CD4-positive, alpha-beta memory T cell (primary cell): ENCODE data around the gene EPS8L3. TPM values are rescaled to one million over a fixed set of nuclear protein-coding genes. Genes with fewer than 3 reads are reported as not detected.
A peak's percentile ranks its signal among the peaks of the same experiment; 100 is the strongest.

Source experiments
- CTCF ChIA-PET: fragments of 350-600 bp; sonication (Branson Sonifier 250); formaldehyde crosslinking; loops from one replicate; lab custom pipeline; 2021; ENCODE audit warnings: inconsistent platforms; ENCODE audit not compliant: partially characterized antibody; lab: Charles Lee
- POLR2A ChIA-PET: fragments of 350-600 bp; sonication (Branson Sonifier 250); formaldehyde crosslinking; loops from one replicate; lab custom pipeline; 2021; ENCODE audit not compliant: partially characterized antibody; lab: Charles Lee
- DNase-seq, 5 donors: peaks; one replicate each; pipeline versions ENCODE4 v3.0.0 to v3.0.0-alpha.2; 2020 to 2022; ENCODE audit warnings: mixed read lengths in 1 of 5
- H3K27ac ChIP-seq: one replicate; pipeline ENCODE4 v1.7.0; 2013; ENCODE audit warnings: low read depth, low read length
- H3K27me3 ChIP-seq: 2 replicates; pipeline ENCODE4 v1.7.0; 2013; ENCODE audit warnings: mild to moderate bottlenecking, low read length, moderate library complexity; ENCODE audit not compliant: insufficient read depth
- H3K36me3 ChIP-seq: 2 replicates; pipeline ENCODE4 v1.7.0; 2013; ENCODE audit warnings: mild to moderate bottlenecking, low read length, moderate library complexity; ENCODE audit not compliant: insufficient read depth
- H3K4me1 ChIP-seq: 2 replicates; pipeline ENCODE4 v1.7.0; 2013; ENCODE audit warnings: mild to moderate bottlenecking, low read length, moderate library complexity; ENCODE audit not compliant: insufficient read depth
- H3K4me3 ChIP-seq, 2 donors: one replicate each; pipeline ENCODE4 v1.7.0; 2013; ENCODE audit warnings: low read length in 2 of 2, mild to moderate bottlenecking in 1 of 2
- H3K9me3 ChIP-seq, 2 donors: one replicate each; pipeline ENCODE4 v1.7.0; 2013; ENCODE audit warnings: low read length in 2 of 2, control low read depth in 1 of 2; ENCODE audit not compliant: control insufficient read depth in 1 of 2
- H3K27ac Mint-ChIP-seq, 7 donors: one replicate each; pipeline ENCODE4 v1.8.0; 2020 to 2021; ENCODE audit warnings: mixed read lengths in 7 of 7, mild to moderate bottlenecking in 6 of 7, inconsistent platforms in 3 of 7, moderate library complexity in 3 of 7
- H3K27me3 Mint-ChIP-seq, 2 donors: one replicate each; pipeline ENCODE4 v1.8.0; 2020 to 2021; ENCODE audit warnings: mixed read lengths in 2 of 2
- H3K36me3 Mint-ChIP-seq, 2 donors: one replicate each; pipeline ENCODE4 v1.8.0; 2020 to 2021; ENCODE audit warnings: mixed read lengths in 2 of 2, inconsistent platforms in 1 of 2, mild to moderate bottlenecking in 1 of 2
- H3K4me1 Mint-ChIP-seq, 4 donors: one replicate each; pipeline ENCODE4 v1.8.0; 2020 to 2021; ENCODE audit warnings: mixed read lengths in 4 of 4, mild to moderate bottlenecking in 1 of 4
- H3K4me3 Mint-ChIP-seq, 8 donors: one replicate each; pipeline ENCODE4 v1.8.0; 2020 to 2021; ENCODE audit warnings: mixed read lengths in 8 of 8, mild to moderate bottlenecking in 7 of 8, moderate library complexity in 6 of 8, inconsistent platforms in 3 of 8
- H3K9me3 Mint-ChIP-seq, 8 donors: one replicate each; pipeline ENCODE4 v1.8.0; 2020 to 2021; ENCODE audit warnings: mixed read lengths in 8 of 8, mild to moderate bottlenecking in 5 of 8, inconsistent platforms in 3 of 8, moderate library complexity in 1 of 8
- intact Hi-C: fragments of 100-400 bp; cut with micrococcal nuclease; formaldehyde crosslinking; loops from one replicate; pipeline ENCODE4 v1.15.1; 2023
- polyA plus RNA-seq, 2 donors: library from polyadenylated mRNA; unstranded; fragments of 300-500 nt; fragmentation: Illumina TruSeq; gene quantifications; one replicate each; pipeline ENCODE4 v1.2.3, GENCODE V29; 2021
- total RNA-seq, 2 experiments: library from RNA; stranded (reverse); gene quantifications; one replicate each; pipeline ENCODE4 v1.2.3, GENCODE V29; 2021

Gene EPS8L3
- total and polyA plus RNA-seq, 4 experiments from 2014 or later: not detected

DNA sequence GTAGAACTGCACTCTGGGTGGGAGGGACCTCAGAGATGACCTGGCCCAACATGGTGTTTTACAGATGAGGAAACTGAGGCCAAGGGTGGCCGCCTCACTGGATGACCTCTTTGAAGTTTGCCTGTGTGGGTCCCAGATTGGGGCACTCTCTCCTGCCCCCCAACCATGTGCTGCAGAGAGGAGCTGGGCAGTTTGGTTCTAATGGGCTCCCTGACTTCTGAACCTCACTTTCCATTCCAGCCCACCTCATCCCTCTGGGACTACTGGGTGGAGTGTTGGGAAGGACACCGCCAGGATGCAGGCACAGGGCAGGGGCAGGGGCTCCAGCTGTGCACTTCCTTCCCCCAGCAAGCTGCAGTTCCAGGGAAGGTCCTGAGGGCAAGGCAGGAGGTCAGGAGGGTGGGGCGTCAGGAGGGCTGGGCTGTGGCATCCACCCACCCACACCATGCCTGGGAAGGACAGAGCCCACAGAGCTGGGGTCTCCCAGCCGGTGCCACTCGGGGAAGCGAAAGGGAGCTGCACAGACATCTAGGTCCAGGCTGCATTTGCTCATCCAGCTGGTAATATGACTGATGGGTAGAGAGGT lies 10.3 kb upstream of the EPS8L3 start:
- intact Hi-C loops: loop anchor here (1.0 kb wide), 1 partner anchor 131 kb away; no protein-coding TSS in a partner anchor

DNA sequence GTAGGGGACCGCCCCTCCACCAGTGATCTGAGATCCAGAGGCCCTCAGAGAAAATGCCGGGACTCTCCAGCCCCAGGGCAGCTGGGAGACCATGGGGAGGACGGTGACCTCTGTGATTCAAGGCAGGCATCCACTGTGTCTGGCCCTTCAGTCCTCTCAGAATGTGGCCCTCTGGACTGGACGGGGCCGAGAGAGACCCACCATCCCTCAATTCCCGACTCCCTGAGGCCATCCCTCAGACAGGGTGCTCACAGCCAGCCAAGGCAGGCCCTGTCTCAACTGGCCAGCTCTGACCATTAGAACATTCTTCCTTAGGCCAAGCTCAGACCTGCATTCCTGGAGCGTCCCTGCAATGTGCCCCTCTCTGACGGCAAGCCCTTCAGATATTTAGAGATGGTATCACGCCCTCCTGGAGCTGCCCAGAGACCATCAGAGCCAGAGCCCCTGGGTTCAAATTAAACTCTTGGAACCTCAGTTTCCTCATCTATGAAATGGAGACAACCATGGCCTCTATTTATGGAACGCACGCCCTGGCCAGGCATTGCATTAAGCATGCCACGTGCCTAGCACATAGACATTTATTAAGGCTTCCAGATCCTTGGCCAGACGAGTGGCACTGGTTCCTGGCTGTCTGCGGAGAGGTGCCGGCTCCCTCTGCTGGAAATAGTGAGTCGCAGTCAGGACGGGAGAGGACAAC lies 9.6 kb upstream of the EPS8L3 start:
- H3K27me3 Mint-ChIP-seq: peaks cover 0 to 3% of the 10 kb centered on the region in 2 donors
- no peaks in the 10 kb centered on the region for H3K36me3 Mint-ChIP-seq
- no peaks in the 10 kb centered on the region for H3K36me3 ChIP-seq
- H3K9me3 ChIP-seq: no peaks in the 10 kb centered on the region
- CTCF ChIA-PET: interaction anchor here (1.1 to 27.8 kb wide), 16 partner anchors 8 to 238 kb away, joined by 3 to 864 read pairs (median 11); partner anchors contain the start of genes AHCYL1, EPS8L3 and GNAI3
- peak overlapping the region in 5 of 7 donors; percentile 29 to 56 (median 42) for H3K27ac Mint-ChIP-seq
- intact Hi-C loops: loop anchor here (1.0 kb wide), 1 partner anchor 130 kb away; no protein-coding TSS in a partner anchor
- H3K4me1 Mint-ChIP-seq: peaks cover 9 to 21% (median 10%) of the 10 kb centered on the region in 4 donors
- DNase-seq: peak; percentile 68 to 76 (median 74)
- H3K4me1 ChIP-seq: peaks cover 6% of the 10 kb centered on the region
- H3K27me3 ChIP-seq: no peaks in the 10 kb centered on the region
- H3K9me3 Mint-ChIP-seq: no peaks in the 10 kb centered on the region
- H3K27ac ChIP-seq: no peak overlapping the region
- H3K4me3 ChIP-seq: no peak overlapping the region
- POLR2A ChIA-PET: interaction anchor here (2.8 to 6.9 kb wide), 4 partner anchors 133 to 227 kb away, joined by 12 to 86 read pairs (median 16); partner anchors contain the start of genes AHCYL1 and GNAI3
- no peak overlapping the region for H3K4me3 Mint-ChIP-seq

More for the DNA sequence above, 10.3 kb upstream of the EPS8L3 start:
- H3K4me1 Mint-ChIP-seq: peaks cover 9 to 21% (median 10%) of the 10 kb centered on the region in 4 donors
- H3K36me3 ChIP-seq: no peaks in the 10 kb centered on the region
- peaks cover 6% of the 10 kb centered on the region for H3K4me1 ChIP-seq
- no peaks in the 10 kb centered on the region for H3K9me3 Mint-ChIP-seq
- no peaks in the 10 kb centered on the region for H3K9me3 ChIP-seq
- CTCF ChIA-PET: interaction anchor here (0.5 to 27.8 kb wide), 26 partner anchors 9 to 255 kb away, joined by 3 to 864 read pairs (median 4); partner anchors contain the start of genes AHCYL1, AMPD2, EPS8L3 and GNAI3
- no peaks in the 10 kb centered on the region for H3K27me3 ChIP-seq
- no peak overlapping the region for H3K27ac ChIP-seq
- peak overlapping the region in 4 of 7 donors; percentile 36 to 56 (median 42) for H3K27ac Mint-ChIP-seq
- POLR2A ChIA-PET: interaction anchor here (0.9 to 6.9 kb wide), 6 partner anchors 130 to 228 kb away, joined by 3 to 86 read pairs (median 14); partner anchors contain the start of genes AHCYL1 and GNAI3
- H3K27me3 Mint-ChIP-seq: peaks cover 0 to 3% of the 10 kb centered on the region in 2 donors
- H3K4me3 ChIP-seq: no peak overlapping the region
- H3K4me3 Mint-ChIP-seq: no peak overlapping the region
- no peaks in the 10 kb centered on the region for H3K36me3 Mint-ChIP-seq
- no peak for DNase-seq

DNA sequence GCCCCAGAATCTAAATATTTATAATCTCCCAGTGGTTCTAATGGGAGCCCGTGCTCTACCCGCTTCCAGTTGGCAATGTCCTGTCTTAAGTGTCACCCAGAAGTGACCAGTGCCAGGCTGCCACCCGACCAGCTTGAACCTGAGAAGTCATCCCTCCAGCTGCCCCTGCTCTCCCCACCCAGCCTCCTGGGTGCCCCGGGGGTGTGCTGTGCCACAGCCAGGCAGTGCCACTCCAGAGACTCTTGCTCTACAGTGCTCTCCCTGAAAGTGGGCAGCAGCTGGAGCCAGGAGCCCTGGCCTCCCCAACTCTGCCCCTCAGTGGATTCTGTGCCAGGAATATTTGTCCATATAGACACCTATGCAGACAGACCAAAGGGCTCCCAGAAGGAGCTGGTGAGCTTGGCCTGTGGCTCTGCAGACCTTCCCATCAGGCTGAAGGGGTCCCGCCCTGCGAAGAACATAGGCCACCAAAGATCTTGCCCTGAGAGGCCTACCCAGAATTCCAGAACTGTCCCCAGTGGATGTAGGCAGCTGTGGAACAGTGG lies 9.0 kb upstream of the EPS8L3 start:
- H3K27me3 ChIP-seq: no peaks in the 10 kb centered on the region
- H3K4me3 ChIP-seq: no peak overlapping the region
- POLR2A ChIA-PET: interaction anchor here (2.8 to 3.5 kb wide), 3 partner anchors 133 to 227 kb away, joined by 12 to 17 read pairs (median 16); partner anchors contain the start of gene GNAI3
- no peak for DNase-seq
- Mint-ChIP-seq H3K27ac (peak overlapping the region in 1 of 7 donors; percentile 12), H3K9me3 (no peaks in the 10 kb centered on the region), H3K4me3 (no peak overlapping the region), H3K36me3 (no peaks in the 10 kb centered on the region), H3K27me3 (peaks cover 0 to 3% of the 10 kb centered on the region in 2 donors), H3K4me1 (peaks cover 9 to 21% (median 10%) of the 10 kb centered on the region in 4 donors)
- CTCF ChIA-PET: interaction anchor here (1.4 to 27.8 kb wide), 8 partner anchors 9 to 227 kb away, joined by 3 to 864 read pairs (median 66); partner anchors contain the start of genes AHCYL1, EPS8L3 and GNAI3
- no peak overlapping the region for H3K27ac ChIP-seq
- H3K9me3 ChIP-seq: no peaks in the 10 kb centered on the region
- intact Hi-C loops: loop anchor here (1.0 kb wide), 1 partner anchor 129 kb away; no protein-coding TSS in a partner anchor
- peaks cover 6% of the 10 kb centered on the region for H3K4me1 ChIP-seq
- H3K36me3 ChIP-seq: no peaks in the 10 kb centered on the region

DNA sequence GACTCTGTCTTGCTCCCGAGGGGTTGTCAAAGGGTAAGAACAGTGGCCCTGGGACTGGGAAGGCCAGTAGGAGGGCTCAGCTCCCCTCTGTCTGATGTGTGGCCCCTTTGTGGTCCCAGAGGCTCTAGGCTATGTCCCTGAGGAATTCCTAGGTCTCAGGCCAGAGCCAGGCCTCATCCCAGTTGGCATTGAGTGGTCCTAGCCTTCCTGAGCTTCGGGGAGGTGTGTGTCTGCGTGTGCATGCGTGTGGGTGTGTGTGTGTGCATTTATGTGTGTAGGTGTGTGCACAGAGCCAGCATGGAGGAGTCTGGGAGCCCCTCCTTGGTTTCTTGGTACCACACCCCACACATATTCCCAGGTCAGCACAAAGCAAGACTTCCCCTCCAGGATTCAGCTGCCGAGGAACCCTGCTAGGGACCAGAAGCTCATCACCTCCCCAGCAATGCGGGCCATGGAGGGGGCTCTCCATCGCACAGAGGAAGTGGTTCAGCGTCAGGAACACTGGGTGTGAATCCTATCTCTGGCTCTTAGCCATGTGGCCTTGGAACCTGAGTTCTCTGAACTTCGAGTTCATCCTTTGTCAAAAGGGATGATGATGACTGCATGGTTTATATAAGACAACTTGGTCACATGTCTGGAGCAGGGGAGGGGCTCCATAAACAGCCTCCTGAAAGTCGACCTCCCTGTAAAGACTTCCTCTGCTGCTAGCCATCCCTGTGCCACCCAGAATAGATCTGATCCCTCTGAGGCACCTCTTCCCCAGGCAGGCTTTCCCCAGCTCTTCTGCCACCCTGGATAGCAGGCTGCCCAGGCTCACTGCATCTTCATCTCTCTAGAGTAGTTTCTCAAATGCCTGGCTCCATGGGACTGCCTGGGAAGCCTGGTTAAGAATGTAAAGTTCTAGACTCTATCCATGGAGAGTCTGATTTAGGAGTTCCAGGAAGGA lies 8.3 kb upstream of the EPS8L3 start:
- no peak overlapping the region for H3K4me3 Mint-ChIP-seq
- H3K36me3 Mint-ChIP-seq: no peaks in the 10 kb centered on the region
- H3K27ac Mint-ChIP-seq: peak overlapping the region in 2 of 7 donors; percentile 39 to 68
- intact Hi-C loops: no loop called here
- DNase-seq: no peak
- Histone ChIP-seq H3K27me3 (no peaks in the 10 kb centered on the region), H3K4me1 (peaks cover 2% of the 10 kb centered on the region), H3K9me3 (no peaks in the 10 kb centered on the region), H3K27ac (no peak overlapping the region), H3K36me3 (no peaks in the 10 kb centered on the region), H3K4me3 (no peak overlapping the region)
- ChIA-PET CTCF (interaction anchor here (0.5 to 27.8 kb wide), 10 partner anchors 8 to 399 kb away, joined by 3 to 864 read pairs (median 28); partner anchors contain the start of genes AHCYL1, EPS8L3 and GNAI3), POLR2A (interaction anchor here (2.8 kb wide), 1 partner anchor 224 kb away, joined by 12 read pairs; the partner anchor contains the start of gene GNAI3)
- peaks cover 7 to 16% (median 9%) of the 10 kb centered on the region in 4 donors for H3K4me1 Mint-ChIP-seq
- H3K9me3 Mint-ChIP-seq: no peaks in the 10 kb centered on the region
- H3K27me3 Mint-ChIP-seq: peaks cover 0 to 3% of the 10 kb centered on the region in 2 donors

DNA sequence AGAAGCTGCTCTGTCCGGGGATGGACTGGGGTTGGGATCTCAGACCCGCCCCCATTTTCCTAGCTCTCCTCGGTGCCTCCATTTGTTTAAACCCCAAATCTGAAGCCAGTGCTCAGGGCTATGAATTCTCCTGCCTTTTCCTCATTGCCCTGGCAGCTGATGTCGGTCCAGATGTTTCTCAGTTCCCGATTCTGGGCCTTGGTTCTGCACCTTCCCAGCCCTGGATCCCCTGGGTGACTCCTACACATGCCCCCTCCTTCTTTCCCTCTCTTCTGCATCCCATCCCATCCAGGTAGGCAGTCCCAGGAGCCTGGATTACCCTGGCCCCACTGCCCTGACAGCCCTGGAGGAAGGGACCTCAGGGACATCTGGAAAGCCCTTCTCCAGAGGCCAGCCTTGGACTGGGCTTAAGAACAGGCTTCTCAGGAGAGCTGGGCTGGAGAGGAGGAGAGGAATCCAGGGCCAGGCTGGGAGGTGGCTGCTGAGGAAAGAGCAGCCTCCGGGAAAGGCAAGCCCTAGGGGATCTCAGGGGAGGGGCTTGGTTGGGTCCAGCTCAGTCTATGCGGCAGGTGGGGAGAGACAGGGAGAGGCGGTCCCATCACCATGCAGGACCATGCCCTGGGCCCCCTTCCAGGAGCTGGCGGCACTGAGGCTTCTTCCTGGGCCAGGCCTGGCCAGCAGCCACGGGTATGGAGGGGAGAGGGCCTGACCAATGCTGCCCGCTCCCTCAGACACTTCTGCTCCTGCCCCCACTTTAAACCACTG lies 6.8 kb upstream of the EPS8L3 start:
- Histone ChIP-seq H3K9me3 (no peaks in the 10 kb centered on the region), H3K36me3 (no peaks in the 10 kb centered on the region), H3K4me1 (no peaks in the 10 kb centered on the region), H3K4me3 (no peak overlapping the region), H3K27me3 (no peaks in the 10 kb centered on the region), H3K27ac (no peak overlapping the region)
- ChIA-PET CTCF (interaction anchor here (7.5 to 27.8 kb wide), 3 partner anchors 127 to 225 kb away, joined by 97 to 864 read pairs (median 394); partner anchors contain the start of gene AHCYL1), POLR2A (interaction anchor here (1.2 kb wide), 1 partner anchor 214 kb away, joined by 3 read pairs; the partner anchor contains the start of gene AHCYL1)
- Mint-ChIP-seq H3K27ac (peak overlapping the region in 1 of 7 donors; percentile 65), H3K4me3 (no peak overlapping the region), H3K27me3 (peaks cover 0 to 3% of the 10 kb centered on the region in 2 donors), H3K4me1 (peaks cover 3 to 9% (median 4%) of the 10 kb centered on the region in 4 donors), H3K36me3 (no peaks in the 10 kb centered on the region), H3K9me3 (no peaks in the 10 kb centered on the region)
- no peak for DNase-seq
- intact Hi-C loops: no loop called here
